Spleen (tissue), 11 donors: ENCODE results near the gene EXD3. TPM values are rescaled to one million over a fixed set of nuclear protein-coding genes. Genes with fewer than 3 reads are reported as not detected.

ENCODE experiments used
- DNase-seq: peaks from one replicate; pipeline ENCODE4 v3.0.0-alpha.2; 2020
- H3K27ac ChIP-seq, 8 donors: fragments of 200-600 bp; sonication (generic) in 7 of 8; 1 replicate in 4 of 8; 2 replicates in 4 of 8; pipeline versions ENCODE4 v1.5.0 to v1.8.0; 2016 to 2021; ENCODE audit warnings: inconsistent platforms in 4 of 8, mild to moderate bottlenecking in 4 of 8, moderate library complexity in 1 of 8
- H3K27me3 ChIP-seq, 7 donors: fragments of 200-600 bp; sonication (generic) in 6 of 7; replicated peaks in 1 of 7; 1 replicate in 4 of 7; 2 replicates in 3 of 7; pipeline versions ENCODE4 v1.5.0 to v1.8.0; 2016 to 2021; ENCODE audit warnings: inconsistent platforms in 3 of 7, mild to moderate bottlenecking in 1 of 7
- H3K36me3 ChIP-seq, 6 donors: fragments of 200-600 bp; sonication (generic) in 5 of 6; 1 replicate in 4 of 6; 2 replicates in 2 of 6; pipeline versions ENCODE4 v1.5.0 to v1.8.0; 2016 to 2021; ENCODE audit warnings: inconsistent platforms in 2 of 6
- H3K4me1 ChIP-seq, 6 donors: fragments of 200-600 bp; sonication (generic) in 5 of 6; 1 replicate in 3 of 6; 2 replicates in 3 of 6; pipeline versions ENCODE4 v1.5.0 to v1.8.0; 2016 to 2021; ENCODE audit warnings: inconsistent platforms in 3 of 6
- H3K4me3 ChIP-seq, 8 donors: fragments of 200-600 bp; sonication (generic) in 7 of 8; 1 replicate in 4 of 8; 2 replicates in 4 of 8; pipeline versions ENCODE4 v1.5.0 to v1.8.0; 2016 to 2021; ENCODE audit warnings: inconsistent platforms in 4 of 8, mild to moderate bottlenecking in 4 of 8, moderate library complexity in 2 of 8
- H3K9me3 ChIP-seq, 8 donors: fragments of 200-600 bp; sonication (generic) in 7 of 8; 1 replicate in 4 of 8; 2 replicates in 4 of 8; pipeline versions ENCODE4 v1.5.0 to v1.8.0; 2016 to 2021; ENCODE audit warnings: inconsistent platforms in 4 of 8
- POLR2A ChIP-seq, 3 donors: fragments of 450-650 bp; IDR thresholded peaks; one replicate each; pipeline ENCODE4 v1.5.1; 2017; ENCODE audit warnings: antibody characterized with exemption in 3 of 3, mild to moderate bottlenecking in 1 of 3
- POLR2AphosphoS5 ChIP-seq, 3 donors: sonication (generic); formaldehyde crosslinking; IDR thresholded peaks; one replicate each; pipeline ENCODE4 v1.5.1; 2017; ENCODE audit warnings: antibody characterized with exemption in 3 of 3
- WGBS, 5 donors: extraction: QIAGEN DNeasy Blood & Tissue Kit in 3 of 5; methylation state at CpG; one replicate each; pipeline versions ENCODE4 v1.1.5 to v1.1.7; 2013 to 2018; 5-methylcytosine and 5-hydroxymethylcytosine counted together
- intact Hi-C: fragments of 100-400 bp; cut with DNase I; formaldehyde crosslinking; loops from one replicate; pipeline ENCODE4 v1.15.0; 2023; ENCODE audit warnings: low total_unique reads
- polyA plus RNA-seq, 3 donors: library from polyadenylated mRNA; stranded (reverse); fragments of 200-250 nt; gene quantifications; one replicate each; pipeline ENCODE4 v1.2.1, GENCODE V29; 2013
- total RNA-seq, 7 donors: library from RNA; depleted of rRNA in 3 of 7; stranded (reverse); fragments of >200 nt in 3 of 7; fragmentation: NEBNext Ultra II Directional in 4 of 7; extraction: Animal tissue kit (Norgen Biotek cat#: 25700) in 4 of 7; gene quantifications; one replicate each; pipeline versions ENCODE4 v1.1.0 to v1.2.1, GENCODE V29; 2016 to 2021
- TF ChIP-seq, protein P1 (sequence below), 11 experiments: fragments of 200-600 bp in 7 of 11; fragments of 450-650 bp in 4 of 11; sonication (generic) in 4 of 11; IDR thresholded peaks in 8 of 11; conservative IDR thresholded peaks in 3 of 11; 1 replicate in 7 of 11; 2 replicates in 4 of 11; pipeline versions ENCODE4 v1.4.0 to v1.8.0; 2016 to 2021; ENCODE audit warnings: antibody characterized with exemption in 11 of 11, inconsistent platforms in 4 of 11, mild to moderate bottlenecking in 1 of 11
- donor health status: healthy with polysubstance abuse.
- donor health status: DM: no; HTN: no; CAD: no; lungs with moderate emphysema.
- donor health status: DM: no; HTN: no; CAD: no.
- donor health status: Bipolar disorder and iron deficiency.
- donor health status: healthy.
- donor health status: DM: no; HTN: no; CAD: no.
- donor health status: DM: yes; HTN: yes; CAD: no.

The EXD3 gene
- total and polyA plus RNA-seq, 10 donors = 14.5 to 62.3 (median 36.3) TPM

DNA sequence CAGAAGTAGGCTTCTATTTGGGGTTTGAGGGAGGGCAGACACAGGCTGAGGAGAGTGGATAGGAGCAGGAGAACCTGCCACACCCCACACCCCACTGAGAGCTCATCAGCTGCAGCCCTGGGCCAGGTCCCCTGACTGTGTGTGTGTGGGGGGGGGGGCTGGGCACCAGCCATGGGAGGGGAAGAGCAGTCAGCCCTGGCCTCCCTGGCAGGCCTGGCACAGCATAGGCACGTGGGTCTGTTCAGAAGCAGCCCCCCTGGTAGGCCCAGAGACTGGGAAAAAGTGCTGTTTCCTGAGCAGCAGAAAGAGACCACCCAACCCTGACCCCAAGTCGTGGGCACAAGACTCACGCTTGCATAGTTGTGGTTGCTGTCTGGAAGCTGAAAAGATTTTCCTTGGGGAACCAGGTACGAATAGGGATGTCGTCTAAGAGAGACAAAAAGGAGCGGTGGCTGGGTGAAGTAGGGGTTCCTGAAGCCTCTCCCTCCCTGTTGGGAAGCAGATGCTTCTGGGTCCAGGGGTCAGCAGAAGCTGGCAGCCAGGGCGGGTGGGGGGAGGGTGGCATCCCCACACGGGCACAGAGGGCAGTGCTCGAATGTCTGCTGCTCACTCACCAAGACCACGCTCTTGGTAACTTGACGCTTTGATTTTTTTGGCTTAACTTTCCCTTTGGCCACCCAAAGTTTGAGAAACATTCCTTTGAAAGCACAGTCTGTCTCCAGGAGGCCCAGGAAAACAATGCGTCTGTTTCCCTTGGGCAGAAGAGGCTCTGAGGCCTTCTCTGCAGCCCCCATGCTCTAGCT is 33.3 kb upstream of the EXD3 start:
- DNase-seq = peak; percentile 64
- H3K4me1 ChIP-seq = peaks cover 29 to 86% (median 66%) of the 10 kb centered on the region in 6 donors
- no peak overlapping the region for H3K4me3 ChIP-seq
- H3K36me3 ChIP-seq = peaks cover 0 to 37% (median 0%) of the 10 kb centered on the region in 6 donors
- H3K27ac ChIP-seq = peak overlapping the region in 3 of 8 donors; percentile 88
- 78 to 87% (median 86%) methylated on average over 12 of the region's 12 CpGs for WGBS, 5 donors
- intact Hi-C loops = no loop called here
- H3K27me3 ChIP-seq = peaks cover 0 to 9% (median 0%) of the 10 kb centered on the region in 7 donors
- no peaks in the 10 kb centered on the region for H3K9me3 ChIP-seq
- no peak for TF ChIP-seq POLR2AphosphoS5 (IDR thresholded peaks at IDR 0.05)
- TF ChIP-seq POLR2A (IDR thresholded peaks at IDR 0.05) = no peak
- TF ChIP-seq, protein P1, sequence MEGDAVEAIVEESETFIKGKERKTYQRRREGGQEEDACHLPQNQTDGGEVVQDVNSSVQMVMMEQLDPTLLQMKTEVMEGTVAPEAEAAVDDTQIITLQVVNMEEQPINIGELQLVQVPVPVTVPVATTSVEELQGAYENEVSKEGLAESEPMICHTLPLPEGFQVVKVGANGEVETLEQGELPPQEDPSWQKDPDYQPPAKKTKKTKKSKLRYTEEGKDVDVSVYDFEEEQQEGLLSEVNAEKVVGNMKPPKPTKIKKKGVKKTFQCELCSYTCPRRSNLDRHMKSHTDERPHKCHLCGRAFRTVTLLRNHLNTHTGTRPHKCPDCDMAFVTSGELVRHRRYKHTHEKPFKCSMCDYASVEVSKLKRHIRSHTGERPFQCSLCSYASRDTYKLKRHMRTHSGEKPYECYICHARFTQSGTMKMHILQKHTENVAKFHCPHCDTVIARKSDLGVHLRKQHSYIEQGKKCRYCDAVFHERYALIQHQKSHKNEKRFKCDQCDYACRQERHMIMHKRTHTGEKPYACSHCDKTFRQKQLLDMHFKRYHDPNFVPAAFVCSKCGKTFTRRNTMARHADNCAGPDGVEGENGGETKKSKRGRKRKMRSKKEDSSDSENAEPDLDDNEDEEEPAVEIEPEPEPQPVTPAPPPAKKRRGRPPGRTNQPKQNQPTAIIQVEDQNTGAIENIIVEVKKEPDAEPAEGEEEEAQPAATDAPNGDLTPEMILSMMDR (IDR thresholded peaks at IDR 0.05 in 8 of 11, conservative IDR thresholded peaks at IDR 0.05 in 3 of 11) = no peak

DNA sequence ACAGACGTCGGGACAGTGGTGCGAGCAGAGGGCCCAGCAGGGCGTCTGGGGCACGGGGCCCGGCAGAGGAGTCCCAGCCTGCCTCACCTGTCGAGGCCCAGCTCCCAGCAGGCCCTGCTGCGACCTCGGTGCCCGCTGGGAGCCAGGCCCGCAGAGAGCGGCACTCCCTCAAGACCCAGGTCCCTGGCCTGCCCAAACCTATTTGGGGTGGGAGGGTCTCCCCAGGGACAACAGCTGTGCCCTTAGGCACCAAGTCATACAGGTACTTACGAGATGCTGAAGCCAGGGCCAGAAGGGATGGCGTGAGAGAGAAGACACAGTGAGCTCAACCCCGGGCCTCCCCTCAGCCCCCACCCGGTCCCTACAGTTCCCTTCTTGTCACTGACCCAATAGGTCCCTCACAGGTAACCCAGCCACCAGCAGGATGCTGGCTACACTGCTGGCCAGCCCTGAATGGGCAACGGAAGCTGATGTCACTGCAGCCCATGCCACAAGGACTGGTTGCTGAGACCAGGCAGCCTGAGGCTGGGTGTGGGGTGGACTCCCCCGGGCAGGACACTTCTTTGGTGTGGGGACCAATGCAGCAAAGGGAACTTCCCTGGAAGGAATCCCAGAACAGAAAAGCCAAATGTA is 32.5 kb upstream of the EXD3 start:
- Histone ChIP-seq H3K27ac (peak overlapping the region in 6 of 8 donors; percentile 27 to 88 (median 86)), H3K36me3 (peaks cover 0 to 37% (median 0%) of the 10 kb centered on the region in 6 donors), H3K9me3 (no peaks in the 10 kb centered on the region), H3K4me1 (peaks cover 29 to 78% (median 58%) of the 10 kb centered on the region in 6 donors), H3K27me3 (peaks cover 0 to 9% (median 0%) of the 10 kb centered on the region in 7 donors), H3K4me3 (no peak overlapping the region)
- peak; percentile 80 for DNase-seq
- 73 to 92% (median 89%) methylated on average over 7 to 18 of the region's 18 CpGs for WGBS, 5 donors
- intact Hi-C loops = no loop called here
- no peak for TF ChIP-seq POLR2A (IDR thresholded peaks at IDR 0.05)
- TF ChIP-seq POLR2AphosphoS5 (IDR thresholded peaks at IDR 0.05) = peak in 1 of 3 donors; percentile 33

DNA sequence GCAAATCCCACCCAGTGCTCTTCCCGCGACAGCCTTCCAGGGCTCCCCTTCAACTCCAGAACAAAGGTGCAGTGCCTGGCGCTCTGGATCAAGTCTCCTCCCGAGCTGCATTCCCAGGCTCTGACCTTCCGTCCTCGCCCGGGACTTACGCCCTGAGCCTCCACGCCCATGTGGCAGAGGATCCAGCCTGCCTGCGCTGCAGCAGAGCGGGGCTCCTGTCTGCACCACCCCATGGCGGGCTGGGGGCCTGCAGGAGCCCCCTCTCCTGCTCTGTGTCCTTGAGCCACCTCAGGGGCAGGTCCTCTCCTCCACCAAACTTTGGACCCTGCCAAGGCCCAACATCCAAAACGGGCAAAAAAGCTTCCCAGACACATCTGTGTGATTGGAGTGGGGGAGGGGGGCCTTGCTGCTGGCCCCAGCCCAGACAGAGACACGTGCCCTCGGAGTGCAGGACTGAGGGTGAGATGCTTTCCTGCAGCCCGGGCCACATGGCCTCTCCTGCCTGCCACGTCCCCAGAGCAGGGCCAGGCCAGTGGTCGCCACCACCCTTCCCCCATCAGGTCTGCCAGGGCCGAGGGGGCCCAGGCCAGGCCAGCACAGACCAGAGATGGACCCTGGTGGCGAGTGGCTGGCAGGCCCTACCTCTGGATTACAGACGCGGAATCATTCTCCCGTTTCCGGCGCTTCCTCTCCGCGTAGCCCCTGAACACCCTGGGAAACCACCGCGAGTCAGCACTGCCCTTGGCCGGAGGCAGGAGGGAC is 31.8 kb upstream of the EXD3 start:
- H3K27me3 ChIP-seq = peaks cover 0 to 9% (median 0%) of the 10 kb centered on the region in 7 donors
- intact Hi-C loops = no loop called here
- 52 to 70% (median 63%) methylated on average over 25 to 30 of the region's 30 CpGs for WGBS, 5 donors
- peaks cover 0 to 39% (median 0%) of the 10 kb centered on the region in 6 donors for H3K36me3 ChIP-seq
- no peaks in the 10 kb centered on the region for H3K9me3 ChIP-seq
- peak overlapping the region; percentile 16 to 71 (median 43) for H3K4me3 ChIP-seq
- H3K4me1 ChIP-seq = peaks cover 26 to 75% (median 51%) of the 10 kb centered on the region in 6 donors
- peak; percentile 84 for DNase-seq
- TF ChIP-seq POLR2AphosphoS5 (IDR thresholded peaks at IDR 0.05) (peak in 2 of 3 donors; percentile 23 to 64), POLR2A (IDR thresholded peaks at IDR 0.05) (no peak)
- peak overlapping the region; percentile 27 to 88 (median 80) for H3K27ac ChIP-seq

DNA sequence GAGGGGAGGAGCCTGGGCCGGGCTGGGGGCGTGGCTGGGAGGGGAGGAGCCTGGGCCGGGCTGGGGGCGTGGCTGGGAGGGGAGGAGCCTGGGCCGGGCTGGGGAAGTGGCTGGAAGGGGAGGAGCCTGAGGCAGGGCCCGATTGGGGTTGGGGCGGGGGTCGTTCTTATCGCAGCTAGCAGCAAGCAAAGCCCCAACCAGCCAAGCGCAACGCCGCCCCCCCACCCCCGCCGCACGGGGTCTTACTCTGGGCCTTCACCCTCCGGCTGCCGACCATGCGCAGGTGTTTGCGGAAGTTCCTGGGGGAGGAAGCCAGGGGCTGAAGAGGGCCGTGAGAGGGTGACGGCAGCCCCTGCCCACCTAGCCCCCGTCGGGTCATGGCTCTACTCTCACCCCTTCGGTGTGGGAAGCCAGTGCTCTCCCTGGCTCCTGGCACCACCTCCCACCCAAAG is 31.2 kb upstream of the EXD3 start:
- Histone ChIP-seq H3K27ac (peak overlapping the region; percentile 27 to 88 (median 80)), H3K4me3 (peak overlapping the region; percentile 16 to 71 (median 43)), H3K36me3 (peaks cover 0 to 45% (median 3%) of the 10 kb centered on the region in 6 donors), H3K27me3 (peaks cover 0 to 9% (median 0%) of the 10 kb centered on the region in 7 donors), H3K4me1 (peaks cover 20 to 70% (median 46%) of the 10 kb centered on the region in 6 donors), H3K9me3 (no peaks in the 10 kb centered on the region)
- TF ChIP-seq, protein P1 (IDR thresholded peaks at IDR 0.05 in 8 of 11, conservative IDR thresholded peaks at IDR 0.05 in 3 of 11) = peak in 1 of 11 experiments; percentile 23
- TF ChIP-seq POLR2AphosphoS5 (IDR thresholded peaks at IDR 0.05) (peak in 1 of 3 donors; percentile 77), POLR2A (IDR thresholded peaks at IDR 0.05) (peak in 1 of 3 donors; percentile 28)
- peak; percentile 92 for DNase-seq
- intact Hi-C loops = no loop called here
- WGBS, 5 donors = 7 to 17% (median 11%) methylated on average over 15 to 22 of the region's 24 CpGs; no CpG with 5 or more reads in 1 of the 5 donors
